Spleen (tissue), 11 donors: Measurements from ENCODE around the gene SLC6A20. TPM values are rescaled to one million over a fixed set of nuclear protein-coding genes. Genes with fewer than 3 reads are reported as not detected.
A peak's percentile ranks its signal among the peaks of the same experiment; 100 is the strongest.

Source experiments
- DNase-seq: peaks from one replicate; pipeline ENCODE4 v3.0.0-alpha.2; 2020
- H3K27ac ChIP-seq, 8 donors: fragments of 200-600 bp; sonication (generic) in 7 of 8; 1 replicate in 4 of 8; 2 replicates in 4 of 8; pipeline versions ENCODE4 v1.5.0 to v1.8.0; 2016 to 2021; ENCODE audit warnings: inconsistent platforms in 4 of 8, mild to moderate bottlenecking in 4 of 8, moderate library complexity in 1 of 8
- H3K27me3 ChIP-seq, 7 donors: fragments of 200-600 bp; sonication (generic) in 6 of 7; replicated peaks in 1 of 7; 1 replicate in 4 of 7; 2 replicates in 3 of 7; pipeline versions ENCODE4 v1.5.0 to v1.8.0; 2016 to 2021; ENCODE audit warnings: inconsistent platforms in 3 of 7, mild to moderate bottlenecking in 1 of 7
- H3K36me3 ChIP-seq, 6 donors: fragments of 200-600 bp; sonication (generic) in 5 of 6; 1 replicate in 4 of 6; 2 replicates in 2 of 6; pipeline versions ENCODE4 v1.5.0 to v1.8.0; 2016 to 2021; ENCODE audit warnings: inconsistent platforms in 2 of 6
- H3K4me1 ChIP-seq, 6 donors: fragments of 200-600 bp; sonication (generic) in 5 of 6; 1 replicate in 3 of 6; 2 replicates in 3 of 6; pipeline versions ENCODE4 v1.5.0 to v1.8.0; 2016 to 2021; ENCODE audit warnings: inconsistent platforms in 3 of 6
- H3K4me3 ChIP-seq, 8 donors: fragments of 200-600 bp; sonication (generic) in 7 of 8; 1 replicate in 4 of 8; 2 replicates in 4 of 8; pipeline versions ENCODE4 v1.5.0 to v1.8.0; 2016 to 2021; ENCODE audit warnings: inconsistent platforms in 4 of 8, mild to moderate bottlenecking in 4 of 8, moderate library complexity in 2 of 8
- H3K9me3 ChIP-seq, 8 donors: fragments of 200-600 bp; sonication (generic) in 7 of 8; 1 replicate in 4 of 8; 2 replicates in 4 of 8; pipeline versions ENCODE4 v1.5.0 to v1.8.0; 2016 to 2021; ENCODE audit warnings: inconsistent platforms in 4 of 8
- CTCF ChIP-seq, 11 experiments: fragments of 200-600 bp in 7 of 11; fragments of 450-650 bp in 4 of 11; sonication (generic) in 4 of 11; IDR thresholded peaks in 8 of 11; conservative IDR thresholded peaks in 3 of 11; 1 replicate in 7 of 11; 2 replicates in 4 of 11; pipeline versions ENCODE4 v1.4.0 to v1.8.0; 2016 to 2021; ENCODE audit warnings: antibody characterized with exemption in 11 of 11, inconsistent platforms in 4 of 11, mild to moderate bottlenecking in 1 of 11
- POLR2A ChIP-seq, 3 donors: fragments of 450-650 bp; IDR thresholded peaks; one replicate each; pipeline ENCODE4 v1.5.1; 2017; ENCODE audit warnings: antibody characterized with exemption in 3 of 3, mild to moderate bottlenecking in 1 of 3
- POLR2AphosphoS5 ChIP-seq, 3 donors: sonication (generic); formaldehyde crosslinking; IDR thresholded peaks; one replicate each; pipeline ENCODE4 v1.5.1; 2017; ENCODE audit warnings: antibody characterized with exemption in 3 of 3
- WGBS, 5 donors: extraction: QIAGEN DNeasy Blood & Tissue Kit in 3 of 5; methylation state at CpG; one replicate each; pipeline versions ENCODE4 v1.1.5 to v1.1.7; 2013 to 2018; 5-methylcytosine and 5-hydroxymethylcytosine counted together
- intact Hi-C: fragments of 100-400 bp; cut with DNase I; formaldehyde crosslinking; loops from one replicate; pipeline ENCODE4 v1.15.0; 2023; ENCODE audit warnings: low total_unique reads
- polyA plus RNA-seq, 3 donors: library from polyadenylated mRNA; stranded (reverse); fragments of 200-250 nt; gene quantifications; one replicate each; pipeline ENCODE4 v1.2.1, GENCODE V29; 2013
- total RNA-seq, 7 donors: library from RNA; depleted of rRNA in 3 of 7; stranded (reverse); fragments of >200 nt in 3 of 7; fragmentation: NEBNext Ultra II Directional in 4 of 7; extraction: Animal tissue kit (Norgen Biotek cat#: 25700) in 4 of 7; gene quantifications; one replicate each; pipeline versions ENCODE4 v1.1.0 to v1.2.1, GENCODE V29; 2016 to 2021
- donor health status: healthy with polysubstance abuse.
- donor health status: DM: no; HTN: no; CAD: no; lungs with moderate emphysema.
- donor health status: DM: no; HTN: no; CAD: no.
- donor health status: Bipolar disorder and iron deficiency.
- donor health status: healthy.
- donor health status: DM: no; HTN: no; CAD: no.
- donor health status: DM: yes; HTN: yes; CAD: no.

SLC6A20 gene
- total and polyA plus RNA-seq, 10 donors = 0.02 to 0.49 (median 0.32) TPM; not detected in 3

- Histone ChIP-seq H3K27ac (no peak overlapping the region), H3K4me1 (peaks cover 2 to 4% (median 2%) of the 10 kb centered on the region in 6 donors), H3K36me3 (peaks cover 4 to 62% (median 38%) of the 10 kb centered on the region in 6 donors), H3K9me3 (no peaks in the 10 kb centered on the region), H3K27me3 (no peaks in the 10 kb centered on the region), H3K4me3 (no peak overlapping the region)
- no peak for DNase-seq
- TF ChIP-seq POLR2AphosphoS5 (IDR thresholded peaks at IDR 0.05) (peak in 2 of 3 donors; percentile 14 to 67), POLR2A (IDR thresholded peaks at IDR 0.05) (no peak)
- intact Hi-C loops = no loop called here
- WGBS, 5 donors = 90 to 97% (median 91%) methylated on average over 9 to 18 of the region's 18 CpGs
These were observed 49.3 kb downstream of the SLC6A20 start for GRCh38 chr3:45746777-45747622.

DNA sequence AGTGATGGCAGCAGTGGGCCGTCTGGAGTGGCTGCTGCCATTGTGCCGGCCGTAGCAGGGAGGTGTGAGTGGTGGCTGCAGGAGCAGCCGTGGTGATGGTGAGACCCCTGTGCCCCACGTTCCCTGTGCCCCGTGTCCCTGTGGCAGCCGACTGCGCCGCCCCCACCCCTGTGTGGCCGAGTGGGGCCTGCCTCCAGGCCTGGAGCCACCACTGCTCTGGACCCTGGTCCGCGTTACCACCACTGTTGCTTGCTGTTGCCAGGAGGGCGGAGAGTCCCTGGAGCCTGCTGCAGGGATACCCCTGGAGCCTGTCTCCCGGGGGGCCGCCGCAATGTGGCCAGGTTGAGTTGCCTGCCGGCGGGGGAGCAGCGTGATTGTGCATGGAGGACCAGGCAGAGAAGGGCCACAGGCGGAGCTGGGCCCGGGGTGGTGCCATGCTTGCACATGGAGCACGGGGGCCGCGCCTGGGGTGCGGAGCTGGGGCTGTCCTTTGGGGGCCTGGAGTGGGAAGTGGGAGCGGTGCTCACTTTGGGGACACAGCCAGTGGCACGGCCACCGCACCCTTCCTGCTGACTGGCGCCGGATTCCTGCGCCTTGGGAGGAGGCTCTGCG lies 50.1 kb downstream of the SLC6A20 start:
- no peak overlapping the region for H3K27ac ChIP-seq
- no peak overlapping the region for H3K4me3 ChIP-seq
- peaks cover 4 to 11% (median 10%) of the 10 kb centered on the region in 6 donors for H3K4me1 ChIP-seq
- TF ChIP-seq POLR2AphosphoS5 (IDR thresholded peaks at IDR 0.05) (peak in 2 of 3 donors; percentile 8 to 30), CTCF (IDR thresholded peaks at IDR 0.05 in 8 of 11, conservative IDR thresholded peaks at IDR 0.05 in 3 of 11) (no peak)
- peaks cover 4 to 70% (median 39%) of the 10 kb centered on the region in 6 donors for H3K36me3 ChIP-seq
- H3K27me3 ChIP-seq = no peaks in the 10 kb centered on the region
- H3K9me3 ChIP-seq = no peaks in the 10 kb centered on the region
- intact Hi-C loops = no loop called here
- WGBS, 5 donors = 95 to 98% (median 97%) methylated on average over 25 to 32 of the region's 32 CpGs
- DNase-seq = no peak

- TF ChIP-seq POLR2A (IDR thresholded peaks at IDR 0.05) (no peak), CTCF (IDR thresholded peaks at IDR 0.05 in 8 of 11, conservative IDR thresholded peaks at IDR 0.05 in 3 of 11) (no peak), POLR2AphosphoS5 (IDR thresholded peaks at IDR 0.05) (no peak)
- Histone ChIP-seq H3K4me1 (peaks cover 4 to 22% (median 15%) of the 10 kb centered on the region in 6 donors), H3K27ac (peak overlapping the region in 2 of 8 donors; percentile 23 to 55), H3K36me3 (peaks cover 11 to 100% (median 64%) of the 10 kb centered on the region in 6 donors), H3K4me3 (no peak overlapping the region), H3K9me3 (no peaks in the 10 kb centered on the region), H3K27me3 (no peaks in the 10 kb centered on the region)
- 94 to 98% (median 97%) methylated on average over 4 of the region's 4 CpGs for WGBS, 5 donors
- intact Hi-C loops = no loop called here
- no peak for DNase-seq
These were observed 53.8 kb downstream of the SLC6A20 start for GRCh38 chr3:45742461-45743089.

- Histone ChIP-seq H3K36me3 (peaks cover 11 to 100% (median 66%) of the 10 kb centered on the region in 6 donors), H3K4me3 (no peak overlapping the region), H3K27me3 (no peaks in the 10 kb centered on the region), H3K4me1 (peaks cover 4 to 22% (median 15%) of the 10 kb centered on the region in 6 donors), H3K9me3 (no peaks in the 10 kb centered on the region), H3K27ac (peak overlapping the region in 2 of 8 donors; percentile 23 to 55)
- DNase-seq = no peak
- 49 to 56% (median 52%) methylated on average over 6 of the region's 6 CpGs for WGBS, 5 donors
- intact Hi-C loops = no loop called here
- peak in 1 of 3 donors; percentile 34 for TF ChIP-seq POLR2AphosphoS5 (IDR thresholded peaks at IDR 0.05)
- no peak for TF ChIP-seq CTCF (IDR thresholded peaks at IDR 0.05 in 8 of 11, conservative IDR thresholded peaks at IDR 0.05 in 3 of 11)
- no peak for TF ChIP-seq POLR2A (IDR thresholded peaks at IDR 0.05)
These were observed 54.4 kb downstream of the SLC6A20 start for GRCh38 chr3:45741742-45742460.
